A673 (cell line): ENCODE measurements around the gene CRYBG2.

ENCODE experiments used
- CTCF ChIP-seq: fragments of 300-800, 200-600 bp; sonication (generic); conservative IDR thresholded peaks from 2 replicates; pipeline ENCODE4 v1.5.1; 2017; ENCODE audit warnings: low read depth, mild to moderate bottlenecking, antibody characterized with exemption, low read length, moderate library complexity, mixed read lengths
- EZH2 ChIP-seq: fragments of 200-600 bp; sonication (generic); IDR thresholded peaks from 2 replicates; pipeline ENCODE4 v1.6.1; 2017; ENCODE audit warnings: borderline replicate concordance, low read depth, mild to moderate bottlenecking, mixed read lengths, antibody characterized with exemption, low read length; ENCODE audit not compliant: poor library complexity, severe bottlenecking

GRCh38 chr1:26344147-26344920 lies 9.6 kb downstream of the CRYBG2 start:
- TF ChIP-seq CTCF (no peak), EZH2 (no peak)
